ENCODE results near the gene AGAP1.

- no peak for TF ChIP-seq CTCF (IDR thresholded peaks at IDR 0.05)
- TF ChIP-seq POLR2A (IDR thresholded peaks at IDR 0.05) = no peak
Observed at GRCh38 chr2:236171181-236171679, 677.4 kb downstream of the AGAP1 start.
